NCI-H1436 (cell line): Measurements from ENCODE around the gene PTPN2.
A peak's percentile ranks its signal among the peaks of the same experiment; 100 is the strongest.
"Not testable (repeated sequence)": the region's sequence is repeated elsewhere in the genome, so short reads cannot be mapped to it uniquely, and the experiment has no call there.

Experiments used
- DNase-seq: peaks from one replicate; lab custom pipeline; 2025; lab: John Stamatoyannopoulos, UW

The PTPN2 gene

GRCh38 chr18:12772111-12772510, 111.9 kb downstream of the PTPN2 start:
- DNase-seq: no peak

- no peak for DNase-seq
Observed at GRCh38 chr18:12770469-12771219, 113.4 kb downstream of the PTPN2 start.

- DNase-seq: no peak
Observed at GRCh38 chr18:12769644-12770440, 114.2 kb downstream of the PTPN2 start.

GRCh38 chr18:12769136-12769535, 114.9 kb downstream of the PTPN2 start:
- no peak for DNase-seq

GRCh38 chr18:12768625-12769024, 115.4 kb downstream of the PTPN2 start:
- DNase-seq: no peak

GRCh38 chr18:12767580-12768155, 116.4 kb downstream of the PTPN2 start:
- DNase-seq: no peak

- DNase-seq: no peak
Observed at GRCh38 chr18:12766986-12767433, 117.0 kb downstream of the PTPN2 start.

GRCh38 chr18:12765586-12765985, 118.5 kb downstream of the PTPN2 start:
- DNase-seq: no peak

GRCh38 chr18:12765126-12765525, 118.9 kb downstream of the PTPN2 start:
- DNase-seq: peak; percentile 51

GRCh38 chr18:12758566-12758965, 125.5 kb downstream of the PTPN2 start:
- not testable (repeated sequence) for DNase-seq

GRCh38 chr18:12756619-12757239, 127.3 kb downstream of the PTPN2 start:
- DNase-seq: not testable (repeated sequence)

GRCh38 chr18:12755606-12756005, 128.4 kb downstream of the PTPN2 start:
- not testable (repeated sequence) for DNase-seq

- no peak for DNase-seq
Observed at GRCh38 chr18:12754511-12754910, 129.5 kb downstream of the PTPN2 start.

GRCh38 chr18:12751891-12752290, 132.1 kb downstream of the PTPN2 start:
- no peak for DNase-seq

- no peak for DNase-seq
Observed at GRCh38 chr18:12751503-12751884, 132.5 kb downstream of the PTPN2 start.

- DNase-seq: no peak
Observed at GRCh38 chr18:12750715-12751502, 133.1 kb downstream of the PTPN2 start.

- no peak for DNase-seq
Observed at GRCh38 chr18:12750076-12750714, 133.8 kb downstream of the PTPN2 start.

- DNase-seq: no peak
Observed at GRCh38 chr18:12749121-12749520, 134.9 kb downstream of the PTPN2 start.

GRCh38 chr18:12748671-12749070, 135.4 kb downstream of the PTPN2 start:
- DNase-seq: no peak

- DNase-seq: no peak
Observed at GRCh38 chr18:12747530-12748315, 136.3 kb downstream of the PTPN2 start.
